Measurements from ENCODE around the gene MAT1A.
"Not testable (repeated sequence)": the region's sequence is repeated elsewhere in the genome, so short reads cannot be mapped to it uniquely, and the experiment has no call there.

Gene MAT1A

DNA sequence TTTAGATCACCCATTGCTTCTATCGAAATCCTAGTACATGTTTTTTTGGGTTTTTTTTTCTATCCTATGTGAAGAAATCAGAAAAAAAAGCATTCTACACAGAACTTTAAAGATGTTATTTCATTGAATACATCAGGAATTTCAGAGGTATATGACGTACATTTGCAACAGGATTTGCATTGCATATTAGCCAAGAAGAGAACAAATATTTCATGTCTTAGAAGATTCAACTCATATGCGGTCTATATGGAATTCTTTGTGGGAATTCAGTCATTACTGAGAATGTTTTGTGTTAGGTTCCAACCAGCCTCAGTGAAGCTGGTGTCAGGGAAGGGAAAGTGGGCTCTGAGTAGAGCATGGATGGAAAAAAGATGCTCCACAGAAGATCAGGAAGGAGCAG lies 45.1 kb downstream of the MAT1A start:
- not testable (repeated sequence) for DNase-seq (ENCODE audit: low read depth); H3K4me3 ChIP-seq (ENCODE audit: control insufficient read depth, low read depth, low read length)

DNA sequence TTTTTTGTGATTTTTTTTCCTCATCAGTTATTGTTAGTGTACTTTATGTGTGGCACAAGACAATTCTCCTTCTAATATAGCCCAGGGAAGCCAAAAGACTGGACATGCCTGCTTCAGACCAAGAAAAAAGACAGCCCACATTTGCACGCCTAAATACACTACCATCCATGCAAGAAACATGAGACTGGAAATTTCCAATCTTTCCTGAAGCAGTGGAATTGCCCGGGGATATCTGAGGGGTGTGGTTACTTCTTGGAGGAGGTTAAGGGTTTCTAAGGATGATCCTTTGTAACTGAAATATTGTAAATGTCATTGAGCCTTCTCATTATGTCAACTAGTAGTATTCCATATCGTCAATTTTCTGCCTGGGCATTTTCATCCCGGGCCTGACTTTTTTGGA lies 47.1 kb downstream of the MAT1A start:
- not testable (repeated sequence) for DNase-seq (ENCODE audit: low read depth); H3K4me3 ChIP-seq (ENCODE audit: control insufficient read depth, low read depth, low read length)

DNA sequence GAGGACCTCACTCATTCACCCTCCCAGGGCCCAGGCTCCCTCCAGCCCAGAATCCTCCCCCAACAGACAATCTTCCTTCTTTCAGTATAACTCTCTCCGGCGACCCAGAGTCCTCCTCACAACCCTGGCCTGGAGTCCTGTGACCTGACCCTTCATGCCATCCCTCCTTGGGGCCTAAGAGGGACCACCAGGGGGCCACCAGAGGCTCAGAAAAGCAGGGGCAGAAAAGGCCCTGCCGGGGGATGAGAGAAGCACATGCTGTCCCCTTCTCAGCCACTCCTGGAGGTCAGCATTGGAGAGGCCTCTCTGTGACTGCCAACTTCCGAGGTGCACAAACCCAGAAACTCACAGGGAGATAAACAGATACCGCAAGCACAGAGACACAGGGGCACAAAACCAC lies 53.0 kb downstream of the MAT1A start:
- not testable (repeated sequence) for H3K4me3 ChIP-seq (ENCODE audit: control insufficient read depth, low read depth, low read length); DNase-seq (ENCODE audit: low read depth)

DNA sequence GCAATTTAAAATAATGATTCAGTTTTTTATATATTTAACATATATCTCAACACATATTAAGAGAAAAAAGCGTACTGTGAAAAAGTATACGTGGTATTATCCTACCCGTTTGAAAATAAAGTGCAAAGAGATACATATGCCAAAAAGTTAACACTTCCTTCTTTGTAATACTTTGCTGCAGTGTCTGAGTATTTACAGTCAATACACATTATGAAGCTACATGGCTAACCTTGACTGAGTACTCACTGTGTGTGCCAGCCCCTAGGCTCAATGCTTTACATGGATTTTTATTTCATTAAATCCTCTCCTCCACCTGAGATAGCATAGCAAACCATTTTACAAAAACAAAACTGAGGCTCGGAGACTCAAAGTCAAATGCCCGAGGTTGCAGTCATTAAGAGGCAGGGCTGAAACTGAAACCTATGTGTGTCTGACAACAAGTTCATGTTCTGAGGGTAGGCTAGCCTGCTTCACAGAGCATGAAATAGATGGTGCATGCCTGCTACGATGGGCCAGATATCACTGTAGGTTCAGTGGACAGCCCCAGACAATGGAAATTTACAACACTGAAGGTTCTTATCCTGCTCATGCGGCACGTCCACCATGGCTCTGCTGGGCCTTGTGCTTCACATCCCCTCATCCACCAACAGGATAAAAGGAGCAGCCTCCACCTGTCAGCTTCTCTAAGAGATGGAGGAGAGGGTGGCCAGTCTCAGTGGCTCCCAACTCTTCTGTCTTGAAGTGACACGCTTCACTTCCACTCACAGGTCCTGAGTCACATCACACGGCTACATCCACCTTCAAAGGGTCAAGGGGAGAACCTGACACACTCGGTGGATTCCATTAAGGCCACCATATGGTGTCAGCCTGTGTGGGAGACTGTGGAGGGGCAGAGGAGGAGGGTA lies 54.9 kb downstream of the MAT1A start:
- not testable (repeated sequence) for DNase-seq (ENCODE audit: low read depth)

DNA sequence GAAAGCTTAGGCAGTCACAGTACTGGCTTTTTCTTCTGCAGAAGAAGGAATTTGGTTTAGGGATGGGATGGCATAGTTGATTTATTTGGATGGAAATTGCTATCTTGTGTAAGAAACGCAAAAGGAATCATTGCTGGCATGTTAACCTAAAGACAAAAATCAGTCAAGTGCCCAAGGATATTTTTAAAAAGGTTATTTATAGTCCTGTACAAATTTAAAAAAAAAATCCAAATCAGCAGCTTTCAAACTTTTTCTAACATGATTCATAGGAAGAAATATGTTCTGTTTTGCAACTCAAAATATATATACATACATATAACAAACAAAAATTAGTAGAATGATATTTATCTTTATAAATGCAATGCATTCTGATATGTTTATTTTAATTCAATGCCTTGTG lies 55.6 kb downstream of the MAT1A start:
- DNase-seq (ENCODE audit: low read depth); H3K4me3 ChIP-seq (ENCODE audit: control insufficient read depth, low read depth, low read length): not testable (repeated sequence)

More for the DNA sequence above, 54.9 kb downstream of the MAT1A start:
- not testable (repeated sequence) for H3K4me3 ChIP-seq (ENCODE audit: control insufficient read depth, low read depth, low read length)

DNA sequence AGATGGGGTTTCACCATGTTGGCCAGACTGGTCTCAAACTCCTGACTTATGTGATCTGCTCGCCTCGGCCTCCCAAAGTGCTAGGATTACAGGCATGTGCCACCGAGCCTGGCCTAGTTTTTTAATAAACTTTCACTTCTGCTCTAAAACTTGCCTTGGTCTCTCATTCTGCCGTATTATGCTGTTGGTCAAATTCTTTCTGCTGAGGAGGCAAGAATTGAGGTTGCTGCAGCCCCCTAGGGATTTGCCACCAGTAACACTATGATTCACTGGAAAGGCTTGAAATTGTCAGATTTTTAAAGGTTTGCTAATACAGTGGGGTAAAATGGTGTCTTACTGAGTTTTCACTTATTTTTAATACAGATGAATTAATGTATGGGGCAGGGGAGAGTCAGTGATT lies 62.7 kb downstream of the MAT1A start:
- not testable (repeated sequence) for H3K4me3 ChIP-seq (ENCODE audit: control insufficient read depth, low read depth, low read length)
- DNase-seq (ENCODE audit: low read depth): peak; percentile 45

DNA sequence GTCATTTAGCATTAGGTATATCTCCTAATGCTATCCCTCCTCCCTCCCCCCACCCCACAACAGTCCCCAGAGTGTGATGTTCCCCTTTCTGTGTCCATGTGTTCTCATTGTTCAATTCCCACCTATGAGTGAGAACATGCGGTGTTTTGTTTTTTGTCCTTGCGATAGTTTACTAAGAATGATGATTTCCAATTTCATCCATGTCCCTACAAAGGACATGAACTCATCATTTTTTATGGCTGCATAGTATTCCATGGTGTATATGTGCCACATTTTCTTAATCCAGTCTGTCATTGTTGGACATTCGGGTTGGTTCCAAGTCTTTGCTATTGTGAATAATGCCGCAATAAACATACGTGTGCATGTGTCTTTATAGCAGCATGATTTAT lies 66.4 kb downstream of the MAT1A start:
- not testable (repeated sequence) for DNase-seq (ENCODE audit: low read depth); H3K4me3 ChIP-seq (ENCODE audit: control insufficient read depth, low read depth, low read length)

All from fibroblast of mammary gland (primary cell).